Large intestine (tissue), 3 donors: ENCODE results near the gene SENP1. TPM values are rescaled to one million over a fixed set of nuclear protein-coding genes. Genes with fewer than 3 reads are reported as not detected.

Experiments
- DNase-seq, 2 donors: peaks; one replicate each; pipeline versions ENCODE4 v3.0.0 to v3.0.0-alpha.2; 2013
- H3K27ac ChIP-seq: one replicate; pipeline ENCODE4 v1.5.1; 2013; ENCODE audit warnings: low read length
- H3K27me3 ChIP-seq: 2 replicates; pipeline ENCODE4 v1.6.1; 2013; ENCODE audit warnings: low read length; ENCODE audit not compliant: control insufficient read depth, insufficient read depth
- H3K36me3 ChIP-seq: 2 replicates; pipeline ENCODE4 v1.6.1; 2013; ENCODE audit warnings: low read length; ENCODE audit not compliant: control insufficient read depth, insufficient read depth
- H3K4me1 ChIP-seq: one replicate; pipeline ENCODE4 v1.6.1; 2013; ENCODE audit warnings: low read length; ENCODE audit not compliant: control insufficient read depth, insufficient read depth
- H3K4me3 ChIP-seq: one replicate; pipeline ENCODE4 v1.5.1; 2013; ENCODE audit warnings: low read length
- H3K9me3 ChIP-seq: one replicate; pipeline ENCODE4 v1.6.1; 2013; ENCODE audit warnings: mild to moderate bottlenecking, low read depth, low read length, moderate library complexity; ENCODE audit not compliant: control insufficient read depth
- WGBS: methylation state at CpG from one replicate; pipeline ENCODE4 v1.1.5; 2013; ENCODE audit warnings: low lambda C conversion rate; ENCODE audit not compliant: insufficient coverage; 5-methylcytosine and 5-hydroxymethylcytosine counted together
- polyA plus RNA-seq: library from polyadenylated mRNA; unstranded; fragments of 120-200 nt; gene quantifications from one replicate; pipeline ENCODE4 v1.2.1, GENCODE V29; 2013

SENP1 gene
- polyA plus RNA-seq, 1 donor = 11.9 TPM

DNA sequence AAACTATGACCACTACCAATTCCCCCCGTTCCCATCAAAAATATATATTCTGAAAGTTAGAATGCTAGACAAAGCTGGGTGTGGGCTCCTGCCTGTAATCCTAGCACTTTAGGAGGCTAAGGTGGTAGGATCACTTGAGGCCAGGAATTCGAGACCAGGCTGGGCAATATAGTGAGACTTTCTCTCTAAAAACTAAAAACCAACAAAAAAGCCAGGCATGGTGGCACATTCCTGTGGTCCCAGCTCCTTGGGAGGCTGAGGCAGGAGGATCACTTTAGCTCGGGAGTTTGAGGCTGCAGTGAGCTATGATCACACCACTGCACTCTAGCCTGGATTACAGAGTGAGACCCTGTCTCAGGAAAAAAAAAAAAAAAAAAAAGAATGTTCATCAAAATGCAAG, 52.8 kb downstream of the SENP1 start:
- DNase-seq = no peak
- WGBS = 100% methylated on average over 1 of the region's 3 CpGs
- Histone ChIP-seq H3K36me3 (peaks cover 12% of the 10 kb centered on the region), H3K4me1 (no peaks in the 10 kb centered on the region), H3K27ac (no peak overlapping the region), H3K4me3 (no peak overlapping the region), H3K9me3 (no peaks in the 10 kb centered on the region), H3K27me3 (no peaks in the 10 kb centered on the region)

- no peaks in the 10 kb centered on the region for H3K27me3 ChIP-seq
- no peaks in the 10 kb centered on the region for H3K9me3 ChIP-seq
- no peak overlapping the region for H3K4me3 ChIP-seq
- H3K4me1 ChIP-seq = no peaks in the 10 kb centered on the region
- no CpG with 5 or more reads among the region's 2 CpGs for WGBS
- DNase-seq = no peak
- no peak overlapping the region for H3K27ac ChIP-seq
- H3K36me3 ChIP-seq = peaks cover 23% of the 10 kb centered on the region
Measured at GRCh38 chr12:48051681-48052080, 54.2 kb downstream of the SENP1 start.

- no CpG with 5 or more reads among the region's 6 CpGs for WGBS
- H3K36me3 ChIP-seq = peaks cover 30% of the 10 kb centered on the region
- H3K27ac ChIP-seq = no peak overlapping the region
- no peaks in the 10 kb centered on the region for H3K27me3 ChIP-seq
- H3K4me1 ChIP-seq = peaks cover 5% of the 10 kb centered on the region
- H3K4me3 ChIP-seq = no peak overlapping the region
- DNase-seq = no peak
- no peaks in the 10 kb centered on the region for H3K9me3 ChIP-seq
Measured at GRCh38 chr12:48050174-48050573, 55.7 kb downstream of the SENP1 start.

- peaks cover 8% of the 10 kb centered on the region for H3K4me1 ChIP-seq
- WGBS = no CpG with 5 or more reads among the region's 2 CpGs
- no peaks in the 10 kb centered on the region for H3K9me3 ChIP-seq
- no peak overlapping the region for H3K27ac ChIP-seq
- DNase-seq = peak in 1 of 2 donors; percentile 50
- no peak overlapping the region for H3K4me3 ChIP-seq
- H3K27me3 ChIP-seq = no peaks in the 10 kb centered on the region
- H3K36me3 ChIP-seq = peaks cover 40% of the 10 kb centered on the region
Measured at GRCh38 chr12:48045965-48046518, 59.8 kb downstream of the SENP1 start.

DNA sequence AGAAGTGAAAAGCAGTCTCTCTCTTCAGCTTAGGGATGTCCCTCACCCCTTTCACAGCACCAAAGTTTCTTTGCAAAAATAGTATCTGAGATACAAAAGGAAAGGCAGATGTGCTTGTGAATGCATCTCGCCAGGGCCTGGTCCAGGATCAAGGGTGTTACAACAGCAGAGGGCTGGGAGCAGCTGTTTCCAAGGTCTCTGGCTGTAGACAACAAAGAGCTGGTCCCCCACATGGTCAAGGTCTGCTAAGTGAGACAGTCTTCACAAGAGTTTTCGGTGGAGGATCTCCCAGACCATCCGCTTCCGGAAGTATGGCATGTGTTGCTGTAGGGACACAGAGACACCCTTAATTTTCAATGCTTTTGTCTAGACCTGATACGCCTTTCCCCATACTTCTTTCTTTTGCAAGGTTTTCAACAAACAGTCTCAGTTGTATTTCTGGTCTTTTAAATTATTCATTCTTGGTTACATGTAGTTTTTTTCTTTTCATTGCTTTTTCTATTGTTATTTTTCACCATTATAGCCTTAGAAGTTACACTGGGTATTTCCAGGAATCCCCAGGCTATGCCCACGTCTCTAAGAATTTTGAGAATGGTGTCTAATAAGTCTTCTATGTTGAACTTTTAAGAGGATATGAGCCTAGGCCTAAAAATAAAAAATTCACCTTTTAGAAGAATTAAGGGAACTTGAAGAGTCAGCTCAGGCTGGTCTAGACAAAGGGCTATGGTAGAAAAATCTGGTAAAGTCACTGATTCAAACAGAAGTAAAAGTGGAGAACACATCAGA, 60.6 kb downstream of the SENP1 start:
- Histone ChIP-seq H3K4me3 (no peak overlapping the region), H3K4me1 (peaks cover 16% of the 10 kb centered on the region), H3K36me3 (peaks cover 36% of the 10 kb centered on the region), H3K27ac (no peak overlapping the region), H3K27me3 (no peaks in the 10 kb centered on the region), H3K9me3 (no peaks in the 10 kb centered on the region)
- 100% methylated on average over 1 of the region's 6 CpGs for WGBS
- DNase-seq = no peak

GRCh38 chr12:48044396-48044795, 61.5 kb downstream of the SENP1 start:
- Histone ChIP-seq H3K27me3 (no peaks in the 10 kb centered on the region), H3K4me1 (peaks cover 21% of the 10 kb centered on the region), H3K9me3 (no peaks in the 10 kb centered on the region), H3K4me3 (no peak overlapping the region), H3K27ac (no peak overlapping the region), H3K36me3 (peaks cover 33% of the 10 kb centered on the region)
- no CpG with 5 or more reads among the region's 7 CpGs for WGBS
- no peak for DNase-seq

DNA sequence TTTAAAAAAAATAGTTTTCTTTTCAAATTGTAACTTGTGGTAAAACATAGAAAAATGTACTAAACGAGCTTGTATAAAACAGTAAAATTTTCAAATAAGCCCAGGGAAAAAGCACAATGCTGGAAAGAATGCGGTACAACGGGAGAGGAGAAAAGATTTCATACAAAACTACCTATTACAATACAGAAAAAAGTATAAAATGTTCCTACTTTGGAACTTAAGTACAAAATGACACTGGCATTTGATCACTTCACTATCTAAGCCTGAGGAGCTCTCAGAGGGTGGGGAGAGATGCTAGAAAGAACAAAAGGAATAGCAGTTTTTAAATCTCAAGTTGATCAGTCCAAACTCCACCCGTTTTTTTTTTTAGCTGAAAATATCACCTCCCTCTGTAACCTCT, 62.1 kb downstream of the SENP1 start:
- H3K27ac ChIP-seq = no peak overlapping the region
- 100% methylated on average over 3 of the region's 4 CpGs for WGBS
- H3K9me3 ChIP-seq = no peaks in the 10 kb centered on the region
- H3K4me1 ChIP-seq = peaks cover 26% of the 10 kb centered on the region
- no peaks in the 10 kb centered on the region for H3K27me3 ChIP-seq
- no peak overlapping the region for H3K4me3 ChIP-seq
- peaks cover 33% of the 10 kb centered on the region for H3K36me3 ChIP-seq
- DNase-seq = no peak

DNA sequence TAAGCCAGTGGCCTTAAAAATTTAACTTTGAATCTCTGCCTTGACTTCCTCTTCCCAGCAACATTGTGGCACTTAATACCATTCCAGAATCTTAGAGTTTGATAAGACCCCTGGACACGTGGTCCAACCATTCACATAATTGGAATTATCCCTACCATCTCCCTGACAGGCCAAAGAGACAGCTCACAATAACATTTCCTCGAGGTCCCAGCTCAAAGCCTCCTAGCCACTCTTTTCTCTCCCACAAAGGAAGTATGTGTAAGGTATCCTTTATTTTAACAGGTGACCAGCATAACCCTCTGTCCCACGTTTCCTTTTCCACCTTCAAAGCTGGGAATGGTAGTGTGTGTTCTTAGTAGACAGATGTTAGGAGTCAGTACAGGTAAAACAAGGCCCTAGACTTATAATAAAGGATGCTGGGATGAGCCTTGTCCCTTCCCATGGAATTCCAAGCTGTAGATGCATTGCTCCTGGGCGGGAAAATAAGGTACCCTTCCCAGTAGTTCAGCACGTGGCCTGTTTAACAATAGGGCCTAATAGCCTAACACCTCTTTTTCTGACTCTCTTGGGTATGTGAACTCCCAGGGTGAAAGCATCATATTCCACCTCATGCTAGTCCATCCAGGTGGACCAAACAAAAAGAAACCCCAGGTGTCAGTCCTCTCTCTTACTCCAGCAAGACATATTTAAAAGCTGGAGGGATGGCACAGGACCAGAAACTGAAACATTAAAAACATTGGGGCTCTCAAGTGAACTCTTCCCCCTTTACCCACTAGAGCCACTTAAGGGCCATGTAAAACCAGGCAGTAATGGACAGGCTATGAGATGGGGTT, 64.1 kb downstream of the SENP1 start:
- H3K36me3 ChIP-seq = peaks cover 23% of the 10 kb centered on the region
- H3K4me3 ChIP-seq = no peak overlapping the region
- H3K27me3 ChIP-seq = no peaks in the 10 kb centered on the region
- 73% methylated on average over 3 of the region's 5 CpGs for WGBS
- H3K4me1 ChIP-seq = peaks cover 31% of the 10 kb centered on the region
- H3K27ac ChIP-seq = no peak overlapping the region
- H3K9me3 ChIP-seq = no peaks in the 10 kb centered on the region
- no peak for DNase-seq

- H3K9me3 ChIP-seq = no peaks in the 10 kb centered on the region
- H3K27me3 ChIP-seq = no peaks in the 10 kb centered on the region
- 50% methylated on average over 2 of the region's 3 CpGs for WGBS
- peak; percentile 57 to 87 for DNase-seq
- peaks cover 27% of the 10 kb centered on the region for H3K4me1 ChIP-seq
- H3K36me3 ChIP-seq = peaks cover 13% of the 10 kb centered on the region
- no peak overlapping the region for H3K4me3 ChIP-seq
- peak overlapping the region; percentile 20 for H3K27ac ChIP-seq
Measured at GRCh38 chr12:48040354-48040753, 65.5 kb downstream of the SENP1 start.

DNA sequence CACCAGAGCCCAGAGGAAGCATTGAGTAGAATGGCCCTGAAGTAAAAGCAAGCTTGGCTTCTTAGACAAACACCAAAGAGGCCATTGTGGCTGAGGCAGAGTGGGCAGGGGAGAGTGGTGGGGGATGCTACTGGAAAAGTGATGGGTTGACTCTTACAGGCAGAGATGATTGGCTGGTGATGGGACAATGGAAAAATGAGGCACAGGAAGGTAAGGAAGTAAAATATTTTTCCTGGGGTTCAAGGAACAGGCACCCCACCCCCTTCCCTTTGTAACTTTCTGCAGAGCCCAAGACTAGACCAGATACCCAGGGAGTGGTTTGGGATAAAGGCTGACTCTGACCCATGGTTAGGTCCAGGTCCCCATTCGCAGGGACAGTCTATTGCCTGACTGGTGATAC, 66.7 kb downstream of the SENP1 start:
- Histone ChIP-seq H3K4me1 (peaks cover 27% of the 10 kb centered on the region), H3K36me3 (peaks cover 2% of the 10 kb centered on the region), H3K27ac (no peak overlapping the region), H3K27me3 (no peaks in the 10 kb centered on the region), H3K4me3 (no peak overlapping the region), H3K9me3 (no peaks in the 10 kb centered on the region)
- DNase-seq = no peak
- WGBS = no CpG with 5 or more reads among the region's 1 CpG
